ENCODE results near the gene SETD3. TPM values are rescaled to one million over a fixed set of nuclear protein-coding genes. Genes with fewer than 3 reads are reported as not detected.

SETD3 gene
- total RNA-seq, 4 donors from 2014 or later = 61.8 to 78.3 (median 70.1) TPM

- no peak for TF ChIP-seq CTCF (IDR thresholded peaks at IDR 0.05)
- ATAC-seq (ENCODE audit: low FRiP score) = no peak
- no peak for DNase-seq (ENCODE audit: low spot score)
Measured at GRCh38 chr14:99467336-99468078, 13.2 kb downstream of the SETD3 start.

GRCh38 chr14:99466758-99467157 is 13.9 kb downstream of the SETD3 start:
- no peak for TF ChIP-seq CTCF (IDR thresholded peaks at IDR 0.05)
- DNase-seq (ENCODE audit: low spot score) (no peak), ATAC-seq (ENCODE audit: low FRiP score) (no peak)

GRCh38 chr14:99465288-99465687 is 15.4 kb downstream of the SETD3 start:
- DNase-seq (ENCODE audit: low spot score) = no peak

GRCh38 chr14:99463974-99464373 is 16.7 kb downstream of the SETD3 start:
- DNase-seq (ENCODE audit: low spot score) = no peak
- ATAC-seq (ENCODE audit: low FRiP score) = no peak
- TF ChIP-seq CTCF (IDR thresholded peaks at IDR 0.05) = no peak

More at GRCh38 chr14:99465288-99465687, 15.4 kb downstream of the SETD3 start:
- TF ChIP-seq CTCF (IDR thresholded peaks at IDR 0.05) = no peak
- no peak for ATAC-seq (ENCODE audit: low FRiP score)

- ATAC-seq (ENCODE audit: low FRiP score) (no peak), DNase-seq (ENCODE audit: low spot score) (no peak)
- no peak for TF ChIP-seq CTCF (IDR thresholded peaks at IDR 0.05)
Measured at GRCh38 chr14:99462210-99462609, 18.4 kb downstream of the SETD3 start.

GRCh38 chr14:99461411-99462085 is 19.1 kb downstream of the SETD3 start:
- ATAC-seq (ENCODE audit: low FRiP score) (no peak), DNase-seq (ENCODE audit: low spot score) (no peak)
- TF ChIP-seq CTCF (IDR thresholded peaks at IDR 0.05) = no peak

GRCh38 chr14:99460793-99461192 is 19.9 kb downstream of the SETD3 start:
- no peak for ATAC-seq (ENCODE audit: low FRiP score)
- no peak for DNase-seq (ENCODE audit: low spot score)
- TF ChIP-seq CTCF (IDR thresholded peaks at IDR 0.05) = no peak
